Measurements from ENCODE around the gene MYBPH.

The MYBPH gene

GRCh38 chr1:203182387-203182953 is 6.8 kb upstream of the MYBPH start:
- no peak overlapping the region for H3K4me3 ChIP-seq (replicated peaks; ENCODE audit: low read depth, low read length)
- TF ChIP-seq, protein P1, sequence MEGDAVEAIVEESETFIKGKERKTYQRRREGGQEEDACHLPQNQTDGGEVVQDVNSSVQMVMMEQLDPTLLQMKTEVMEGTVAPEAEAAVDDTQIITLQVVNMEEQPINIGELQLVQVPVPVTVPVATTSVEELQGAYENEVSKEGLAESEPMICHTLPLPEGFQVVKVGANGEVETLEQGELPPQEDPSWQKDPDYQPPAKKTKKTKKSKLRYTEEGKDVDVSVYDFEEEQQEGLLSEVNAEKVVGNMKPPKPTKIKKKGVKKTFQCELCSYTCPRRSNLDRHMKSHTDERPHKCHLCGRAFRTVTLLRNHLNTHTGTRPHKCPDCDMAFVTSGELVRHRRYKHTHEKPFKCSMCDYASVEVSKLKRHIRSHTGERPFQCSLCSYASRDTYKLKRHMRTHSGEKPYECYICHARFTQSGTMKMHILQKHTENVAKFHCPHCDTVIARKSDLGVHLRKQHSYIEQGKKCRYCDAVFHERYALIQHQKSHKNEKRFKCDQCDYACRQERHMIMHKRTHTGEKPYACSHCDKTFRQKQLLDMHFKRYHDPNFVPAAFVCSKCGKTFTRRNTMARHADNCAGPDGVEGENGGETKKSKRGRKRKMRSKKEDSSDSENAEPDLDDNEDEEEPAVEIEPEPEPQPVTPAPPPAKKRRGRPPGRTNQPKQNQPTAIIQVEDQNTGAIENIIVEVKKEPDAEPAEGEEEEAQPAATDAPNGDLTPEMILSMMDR (IDR thresholded peaks at IDR 0.05; ENCODE audit: low read depth, low read length, missing control alignments) = no peak
- no peak for DNase-seq (ENCODE audit: extremely low read depth, low read depth)

- DNase-seq (ENCODE audit: extremely low read depth, low read depth) = no peak
- TF ChIP-seq, protein P1 (IDR thresholded peaks at IDR 0.05; ENCODE audit: low read depth, low read length, missing control alignments) = no peak
These were observed 6.2 kb upstream of the MYBPH start for GRCh38 chr1:203181586-203182386.

DNA sequence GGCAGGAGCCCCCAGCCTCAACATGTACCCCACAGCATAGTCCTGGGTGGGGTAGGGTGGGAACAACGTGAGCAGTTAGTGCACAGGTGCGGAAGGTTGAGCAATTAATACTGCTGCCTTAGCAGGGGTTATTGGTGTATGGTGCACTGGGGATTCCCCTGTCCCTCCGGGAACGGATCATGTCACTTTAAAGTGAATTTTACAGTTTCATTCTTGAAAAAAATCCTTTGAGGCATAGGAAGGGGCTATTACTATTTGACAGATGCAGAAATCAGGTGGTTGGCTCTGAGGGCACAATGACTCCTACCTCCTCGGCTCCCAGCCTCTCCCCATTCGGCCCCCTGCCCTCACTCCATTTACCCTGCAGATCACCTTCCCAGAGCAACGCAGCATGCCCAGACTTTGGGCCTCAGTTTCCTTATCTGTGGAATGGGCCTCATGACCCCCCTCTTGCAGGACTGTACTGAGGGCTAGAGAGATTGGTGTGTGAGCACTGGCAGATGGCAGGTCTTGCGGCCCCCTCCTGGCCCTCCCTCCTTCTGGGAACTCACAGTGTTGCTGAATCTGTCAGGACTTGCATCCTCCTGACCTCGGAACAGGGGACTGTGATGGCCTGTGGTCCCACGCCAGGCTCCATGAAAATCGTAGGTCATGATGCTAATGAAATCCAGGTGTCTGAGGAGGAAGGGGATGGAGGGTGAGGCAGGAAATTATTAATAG is 5.1 kb upstream of the MYBPH start:
- TF ChIP-seq, protein P1 (IDR thresholded peaks at IDR 0.05; ENCODE audit: low read depth, low read length, missing control alignments) = no peak
- H3K4me3 ChIP-seq (replicated peaks; ENCODE audit: low read depth, low read length) = no peak overlapping the region
- no peak for DNase-seq (ENCODE audit: extremely low read depth, low read depth)

More at GRCh38 chr1:203181586-203182386, 6.2 kb upstream of the MYBPH start:
- no peak overlapping the region for H3K4me3 ChIP-seq (replicated peaks; ENCODE audit: low read depth, low read length)

DNA sequence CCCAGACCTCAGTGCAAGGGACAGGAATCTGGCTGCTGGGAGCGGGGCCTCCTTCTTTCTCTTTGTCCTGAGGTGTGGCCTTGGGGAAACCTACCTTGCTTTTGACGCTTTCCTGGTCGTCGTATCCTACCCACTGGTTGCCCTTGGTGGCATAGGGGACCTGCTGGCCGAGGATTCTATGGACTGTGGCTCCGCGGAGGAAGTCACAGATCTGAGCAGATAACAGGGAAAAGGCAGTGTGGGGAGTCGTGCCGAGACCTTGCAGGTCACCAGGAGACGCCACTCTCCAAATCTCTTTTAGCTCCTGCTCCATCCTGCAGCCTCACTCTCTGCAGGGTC is 4.0 kb upstream of the MYBPH start:
- H3K4me3 ChIP-seq (replicated peaks; ENCODE audit: low read depth, low read length) = no peak overlapping the region
- no peak for DNase-seq (ENCODE audit: extremely low read depth, low read depth)
- TF ChIP-seq, protein P1 (IDR thresholded peaks at IDR 0.05; ENCODE audit: low read depth, low read length, missing control alignments) = no peak

- H3K4me3 ChIP-seq (replicated peaks; ENCODE audit: low read depth, low read length) = no peak overlapping the region
- TF ChIP-seq, protein P1 (IDR thresholded peaks at IDR 0.05; ENCODE audit: low read depth, low read length, missing control alignments) = no peak
- no peak for DNase-seq (ENCODE audit: extremely low read depth, low read depth)
These were observed 3.4 kb upstream of the MYBPH start for GRCh38 chr1:203178821-203179666.

GRCh38 chr1:203178083-203178482 is 2.5 kb upstream of the MYBPH start:
- H3K4me3 ChIP-seq (replicated peaks; ENCODE audit: low read depth, low read length) = no peak overlapping the region
- DNase-seq (ENCODE audit: extremely low read depth, low read depth) = no peak
- TF ChIP-seq, protein P1 (IDR thresholded peaks at IDR 0.05; ENCODE audit: low read depth, low read length, missing control alignments) = no peak
